ENCODE data around the gene XRCC5. TPM values are rescaled to one million over a fixed set of nuclear protein-coding genes. Genes with fewer than 3 reads are reported as not detected.

The XRCC5 gene
- total and polyA plus RNA-seq, 2 of the 8 experiments (the other 6 are each of a cell fraction or from before 2014, with no cell fraction given), result 308 to 644 TPM

DNA sequence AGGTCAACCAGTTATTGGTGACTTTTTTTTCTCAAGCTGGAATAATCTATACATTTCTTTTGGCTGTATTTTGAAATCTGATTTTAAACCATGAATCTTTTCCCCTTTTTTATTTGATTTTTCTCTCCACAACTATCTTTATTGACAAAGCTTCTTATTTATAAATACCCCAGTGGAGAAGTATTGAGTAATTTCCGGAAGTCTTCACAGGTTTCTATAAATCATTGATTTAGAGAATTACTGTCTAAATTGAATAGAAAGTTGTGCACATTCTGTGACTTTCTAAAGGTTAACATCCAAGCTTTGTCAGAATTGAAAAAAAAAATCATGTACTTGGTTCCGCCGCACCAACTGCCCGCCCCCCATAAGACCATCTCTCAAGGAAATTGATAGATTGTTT is 39.8 kb downstream of the XRCC5 start (continued):
- TF ChIP-seq SP2 (IDR thresholded peaks at IDR 0.05; ENCODE audit: low read length) (no peak), BRCA1 (IDR thresholded peaks at IDR 0.05; ENCODE audit: low read depth, low read length) (no peak), GTF2F1 (IDR thresholded peaks at IDR 0.05; ENCODE audit: borderline replicate concordance, low read depth, low read length) (no peak), KDM4A (IDR thresholded peaks at IDR 0.05; ENCODE audit: low read depth, low read length, severe bottlenecking) (no peak), POU5F1 (IDR thresholded peaks at IDR 0.05; ENCODE audit: low read depth, low read length) (no peak), FOSL1 (IDR thresholded peaks at IDR 0.05; ENCODE audit: insufficient read depth, low read depth, low read length) (no peak), JUND (IDR thresholded peaks at IDR 0.05; ENCODE audit: low read length) (no peak), POLR2A (IDR thresholded peaks at IDR 0.05; ENCODE audit: control extremely low read depth in 1 of 2, low read depth in 2 of 2, low read length in 2 of 2) (no peak)

All from H1 (cell line).